Prostate gland (tissue), 2 donors: ENCODE results near the gene BIN1. TPM values are rescaled to one million over a fixed set of nuclear protein-coding genes. Genes with fewer than 3 reads are reported as not detected.

Source experiments
- DNase-seq: peaks from one replicate; pipeline ENCODE4 v3.0.0-alpha.2; 2019; ENCODE audit warnings: low spot score
- H3K27ac ChIP-seq, 2 donors: fragments of 200-600 bp; sonication (generic); 2 replicates each; pipeline ENCODE4 v1.5.1; 2017 to 2019
- H3K27me3 ChIP-seq: fragments of 200-600 bp; sonication (generic); replicated peaks from 2 replicates; pipeline ENCODE4 v1.5.1; 2019; ENCODE audit not compliant: insufficient read depth
- H3K36me3 ChIP-seq, 2 donors: fragments of 200-600 bp; sonication (generic); 1 replicate in 1 of 2; 2 replicates in 1 of 2; pipeline versions ENCODE4 v1.5.1 to v1.8.1; 2017 to 2019
- H3K4me1 ChIP-seq: fragments of 200-600 bp; sonication (generic); replicated peaks from 2 replicates; pipeline ENCODE4 v1.5.1; 2019
- H3K4me3 ChIP-seq, 2 donors: fragments of 200-600 bp; sonication (generic); 2 replicates each; pipeline ENCODE4 v1.5.1; 2017 to 2019
- H3K9me3 ChIP-seq: fragments of 200-600 bp; sonication (generic); 2 replicates; pipeline ENCODE4 v1.5.1; 2017
- CTCF ChIP-seq, 4 experiments: fragments of 200-600 bp in 2 of 4; fragments of 450-650 bp in 2 of 4; sonication (generic) in 2 of 4; IDR thresholded peaks; 1 replicate in 3 of 4; 2 replicates in 1 of 4; pipeline ENCODE4 v1.5.1; 2016 to 2019; ENCODE audit warnings: antibody characterized with exemption in 4 of 4, mild to moderate bottlenecking in 2 of 4, moderate library complexity in 2 of 4
- POLR2A ChIP-seq: fragments of 450-650 bp; IDR thresholded peaks from one replicate; pipeline ENCODE4 v1.6.1; 2016; ENCODE audit warnings: antibody characterized with exemption, mild to moderate bottlenecking
- POLR2AphosphoS5 ChIP-seq: sonication (generic); formaldehyde crosslinking; IDR thresholded peaks from one replicate; pipeline ENCODE4 v1.6.1; 2017; ENCODE audit warnings: antibody characterized with exemption
- WGBS: methylation state at CpG from one replicate; pipeline ENCODE4 v1.1.5; 2018; 5-methylcytosine and 5-hydroxymethylcytosine counted together
- intact Hi-C: fragments of 100-400 bp; cut with DNase I; formaldehyde crosslinking; loops from one replicate; pipeline ENCODE4 v1.14.2; 2022
- total RNA-seq, 2 donors: library from RNA; depleted of rRNA; stranded (reverse); fragments of >200 nt; gene quantifications; one replicate each; pipeline ENCODE4 v1.1.0, GENCODE V29; 2016

The BIN1 gene
- total RNA-seq, 2 donors from 2014 or later, result 65.6 to 70.1 TPM

GRCh38 chr2:127043367-127044164 is 63.4 kb downstream of the BIN1 start:
- no peak for DNase-seq
- intact Hi-C loops, result no loop called here
- H3K27ac ChIP-seq, result no peak overlapping the region
- no peak for TF ChIP-seq POLR2A
- TF ChIP-seq CTCF (IDR thresholded peaks at IDR 0.05), result no peak
- no peak for TF ChIP-seq POLR2AphosphoS5
- H3K4me3 ChIP-seq, result no peak overlapping the region
- no peaks in the 10 kb centered on the region for H3K9me3 ChIP-seq
- H3K4me1 ChIP-seq, result no peaks in the 10 kb centered on the region
- H3K36me3 ChIP-seq, result no peaks in the 10 kb centered on the region
- 77% methylated on average over 27 of the region's 27 CpGs for WGBS
- H3K27me3 ChIP-seq, result no peaks in the 10 kb centered on the region

GRCh38 chr2:127041259-127041970 is 65.5 kb downstream of the BIN1 start:
- H3K27ac ChIP-seq, result no peak overlapping the region
- no peak overlapping the region for H3K4me3 ChIP-seq
- intact Hi-C loops, result no loop called here
- 86% methylated on average over 15 of the region's 15 CpGs for WGBS
- no peak for DNase-seq
- no peaks in the 10 kb centered on the region for H3K27me3 ChIP-seq
- TF ChIP-seq POLR2AphosphoS5, result no peak
- TF ChIP-seq CTCF (IDR thresholded peaks at IDR 0.05), result no peak
- TF ChIP-seq POLR2A, result no peak
- H3K36me3 ChIP-seq, result no peaks in the 10 kb centered on the region
- no peaks in the 10 kb centered on the region for H3K4me1 ChIP-seq
- no peaks in the 10 kb centered on the region for H3K9me3 ChIP-seq

GRCh38 chr2:127040169-127040568 is 66.8 kb downstream of the BIN1 start:
- Histone ChIP-seq H3K36me3 (no peaks in the 10 kb centered on the region), H3K4me1 (no peaks in the 10 kb centered on the region), H3K27ac (no peak overlapping the region), H3K4me3 (no peak overlapping the region), H3K9me3 (no peaks in the 10 kb centered on the region), H3K27me3 (no peaks in the 10 kb centered on the region)
- TF ChIP-seq CTCF (IDR thresholded peaks at IDR 0.05) (no peak), POLR2A (no peak), POLR2AphosphoS5 (no peak)
- DNase-seq, result no peak
- intact Hi-C loops, result no loop called here
- 97% methylated on average over 2 of the region's 2 CpGs for WGBS

GRCh38 chr2:127039387-127040031 is 67.4 kb downstream of the BIN1 start:
- no peaks in the 10 kb centered on the region for H3K27me3 ChIP-seq
- no peak overlapping the region for H3K4me3 ChIP-seq
- DNase-seq, result no peak
- WGBS, result 92% methylated on average over 14 of the region's 14 CpGs
- intact Hi-C loops, result no loop called here
- H3K9me3 ChIP-seq, result no peaks in the 10 kb centered on the region
- no peaks in the 10 kb centered on the region for H3K4me1 ChIP-seq
- H3K27ac ChIP-seq, result no peak overlapping the region
- TF ChIP-seq CTCF (IDR thresholded peaks at IDR 0.05) (no peak), POLR2AphosphoS5 (no peak), POLR2A (no peak)
- no peaks in the 10 kb centered on the region for H3K36me3 ChIP-seq
